ENCODE measurements around the gene NHP2.

DNA sequence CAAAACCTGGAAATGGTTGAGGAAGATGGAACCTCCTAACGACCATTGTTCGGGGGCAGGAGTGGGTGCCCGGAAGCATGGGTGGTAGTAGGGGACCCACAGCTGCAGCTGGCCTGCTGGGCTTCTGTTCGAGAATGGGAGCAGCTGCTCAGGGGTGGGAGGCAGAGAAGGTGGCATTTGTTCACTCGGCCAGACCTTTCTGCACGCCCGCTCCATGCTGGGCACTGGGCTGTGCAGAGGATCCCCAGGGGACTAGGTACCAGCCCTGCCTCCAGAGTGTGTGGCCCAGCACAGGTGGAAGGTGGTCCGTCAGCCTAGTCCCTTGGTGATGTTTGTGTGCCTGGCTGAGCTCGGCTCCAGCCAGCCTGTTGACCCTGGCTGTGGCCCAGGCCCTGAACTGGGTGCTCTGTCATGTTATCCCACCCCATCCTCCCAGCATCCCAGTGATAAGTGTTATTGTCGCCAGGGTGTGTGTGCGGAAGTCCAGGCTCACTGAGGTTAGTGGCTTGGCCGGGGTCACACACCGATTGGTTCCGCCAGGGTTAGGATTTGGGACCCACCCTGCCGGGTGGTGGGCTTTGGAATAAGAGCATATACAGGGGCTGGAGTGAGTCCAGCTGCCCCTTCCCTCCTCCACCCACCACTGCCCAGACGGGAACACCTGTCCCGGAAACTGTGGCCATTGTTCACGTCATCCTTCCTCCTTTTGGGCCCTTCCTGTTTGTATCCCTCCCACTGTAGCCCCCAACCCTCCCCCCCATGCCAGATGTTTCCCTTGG is 35.6 kb downstream of the NHP2 start:
- no peak for TF ChIP-seq POLR2A (IDR thresholded peaks at IDR 0.05)
- TF ChIP-seq, protein P1, sequence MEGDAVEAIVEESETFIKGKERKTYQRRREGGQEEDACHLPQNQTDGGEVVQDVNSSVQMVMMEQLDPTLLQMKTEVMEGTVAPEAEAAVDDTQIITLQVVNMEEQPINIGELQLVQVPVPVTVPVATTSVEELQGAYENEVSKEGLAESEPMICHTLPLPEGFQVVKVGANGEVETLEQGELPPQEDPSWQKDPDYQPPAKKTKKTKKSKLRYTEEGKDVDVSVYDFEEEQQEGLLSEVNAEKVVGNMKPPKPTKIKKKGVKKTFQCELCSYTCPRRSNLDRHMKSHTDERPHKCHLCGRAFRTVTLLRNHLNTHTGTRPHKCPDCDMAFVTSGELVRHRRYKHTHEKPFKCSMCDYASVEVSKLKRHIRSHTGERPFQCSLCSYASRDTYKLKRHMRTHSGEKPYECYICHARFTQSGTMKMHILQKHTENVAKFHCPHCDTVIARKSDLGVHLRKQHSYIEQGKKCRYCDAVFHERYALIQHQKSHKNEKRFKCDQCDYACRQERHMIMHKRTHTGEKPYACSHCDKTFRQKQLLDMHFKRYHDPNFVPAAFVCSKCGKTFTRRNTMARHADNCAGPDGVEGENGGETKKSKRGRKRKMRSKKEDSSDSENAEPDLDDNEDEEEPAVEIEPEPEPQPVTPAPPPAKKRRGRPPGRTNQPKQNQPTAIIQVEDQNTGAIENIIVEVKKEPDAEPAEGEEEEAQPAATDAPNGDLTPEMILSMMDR (IDR thresholded peaks at IDR 0.05), result no peak
